ENCODE data around the gene ATL3. TPM values are rescaled to one million over a fixed set of nuclear protein-coding genes. Genes with fewer than 3 reads are reported as not detected.

ATL3 gene
- total RNA-seq (10 to 100 TPM; 40.4 to 43.3 TPM), polyA plus RNA-seq (10 to 100 TPM; 22.2 to 29.3 TPM)

GRCh38 chr11:63671322-63672155 lies at the start of gene ATL3:
Gene ATL3, minus strand, starts transcription at chr11:63671376. Its CDS starts 41 bp downstream, at chr11:63671335.
- DNase-seq: peak; percentile 91 to 94 (median 92)
- Mint-ChIP-seq H3K9me3 (no peaks in the 10 kb centered on the region), H3K4me3 (peak within 1 kb of the TSS; percentile 83 to 91 (median 86)), H3K27me3 (no peaks in the 10 kb centered on the region), H3K36me3 (peaks cover 0 to 11% of the 10 kb centered on the region in 2 donors), H3K27ac (peak within 1 kb of the TSS; percentile 77 to 93 (median 87)), H3K4me1 (peaks cover 20 to 41% (median 26%) of the 10 kb centered on the region in 4 donors)
- Histone ChIP-seq H3K4me3 (ENCODE audit: low read length in 2 of 2) (peak within 1 kb of the TSS; percentile 55 to 91), H3K27me3 (ENCODE audit: insufficient read depth, low read length) (no peaks in the 10 kb centered on the region), H3K36me3 (ENCODE audit: insufficient read depth, low read length) (no peaks in the 10 kb centered on the region), H3K4me1 (ENCODE audit: insufficient read depth, low read length) (peaks cover 43% of the 10 kb centered on the region), H3K9me3 (ENCODE audit: control insufficient read depth in 1 of 2, low read length in 2 of 2) (no peaks in the 10 kb centered on the region), H3K27ac (ENCODE audit: low read depth, low read length) (peak within 1 kb of the TSS; percentile 79)
- intact Hi-C loops (cut with micrococcal nuclease): loop anchor here (1.0 kb wide), 3 partner anchors 10 to 67 kb away; partner anchors contain the start of genes PLAAT3 and RTN3
- ChIA-PET CTCF (ENCODE audit: partially characterized antibody) (interaction anchor here (1.3 to 4.8 kb wide), 7 partner anchors 10 to 96 kb away, joined by 5 to 52 read pairs (median 7); partner anchors contain the start of genes RTN3 and ZFTA), POLR2A (ENCODE audit: partially characterized antibody) (interaction anchor here (0.7 to 4.2 kb wide), 6 partner anchors 10 to 167 kb away, joined by 3 to 44 read pairs (median 4); partner anchors contain the start of genes MARK2, RTN3 and ZFTA)

GRCh38 chr11:63720611-63721010 lies 49.4 kb upstream of the ATL3 start:
- intact Hi-C loops (cut with micrococcal nuclease): no loop called here
- H3K9me3 Mint-ChIP-seq: no peaks in the 10 kb centered on the region
- no peaks in the 10 kb centered on the region for H3K27me3 Mint-ChIP-seq
- ChIA-PET CTCF (ENCODE audit: partially characterized antibody) (no interaction called here), POLR2A (ENCODE audit: partially characterized antibody) (no interaction called here)
- no peak overlapping the region for H3K27ac Mint-ChIP-seq
- Histone ChIP-seq H3K27me3 (ENCODE audit: insufficient read depth, low read length) (no peaks in the 10 kb centered on the region), H3K4me3 (ENCODE audit: low read length in 2 of 2) (no peak overlapping the region), H3K36me3 (ENCODE audit: insufficient read depth, low read length) (peaks cover 5% of the 10 kb centered on the region), H3K4me1 (ENCODE audit: insufficient read depth, low read length) (no peaks in the 10 kb centered on the region), H3K9me3 (ENCODE audit: control insufficient read depth in 1 of 2, low read length in 2 of 2) (no peaks in the 10 kb centered on the region), H3K27ac (ENCODE audit: low read depth, low read length) (no peak overlapping the region)
- H3K4me1 Mint-ChIP-seq: peaks cover 0 to 7% (median 3%) of the 10 kb centered on the region in 4 donors
- DNase-seq: no peak
- no peak overlapping the region for H3K4me3 Mint-ChIP-seq
- H3K36me3 Mint-ChIP-seq: peaks cover 4% of the 10 kb centered on the region in 2 donors

GRCh38 chr11:63719987-63720386 lies 48.8 kb upstream of the ATL3 start:
- no peaks in the 10 kb centered on the region for H3K27me3 ChIP-seq (ENCODE audit: insufficient read depth, low read length)
- ChIA-PET CTCF (ENCODE audit: partially characterized antibody) (interaction anchor here (0.5 kb wide), 1 partner anchor 16 kb away, joined by 3 read pairs; no protein-coding TSS in a partner anchor), POLR2A (ENCODE audit: partially characterized antibody) (no interaction called here)
- H3K27ac ChIP-seq (ENCODE audit: low read depth, low read length): no peak overlapping the region
- DNase-seq: no peak
- intact Hi-C loops (cut with micrococcal nuclease): no loop called here
- no peaks in the 10 kb centered on the region for H3K4me1 ChIP-seq (ENCODE audit: insufficient read depth, low read length)
- Mint-ChIP-seq H3K9me3 (no peaks in the 10 kb centered on the region), H3K36me3 (peaks cover 4% of the 10 kb centered on the region in 2 donors), H3K27ac (peak overlapping the region in 1 of 7 donors; percentile 38), H3K4me1 (peaks cover 0 to 7% (median 3%) of the 10 kb centered on the region in 4 donors), H3K4me3 (no peak overlapping the region), H3K27me3 (no peaks in the 10 kb centered on the region)
- no peaks in the 10 kb centered on the region for H3K9me3 ChIP-seq (ENCODE audit: control insufficient read depth in 1 of 2, low read length in 2 of 2)
- H3K36me3 ChIP-seq (ENCODE audit: insufficient read depth, low read length): peaks cover 5% of the 10 kb centered on the region
- no peak overlapping the region for H3K4me3 ChIP-seq (ENCODE audit: low read length in 2 of 2)

GRCh38 chr11:63719001-63719400 lies 47.8 kb upstream of the ATL3 start:
- Mint-ChIP-seq H3K27ac (no peak overlapping the region), H3K9me3 (no peaks in the 10 kb centered on the region), H3K4me1 (peaks cover 0 to 7% (median 3%) of the 10 kb centered on the region in 4 donors), H3K4me3 (no peak overlapping the region), H3K36me3 (peaks cover 4 to 6% of the 10 kb centered on the region in 2 donors), H3K27me3 (no peaks in the 10 kb centered on the region)
- Histone ChIP-seq H3K9me3 (ENCODE audit: control insufficient read depth in 1 of 2, low read length in 2 of 2) (no peaks in the 10 kb centered on the region), H3K36me3 (ENCODE audit: insufficient read depth, low read length) (peaks cover 5% of the 10 kb centered on the region), H3K27me3 (ENCODE audit: insufficient read depth, low read length) (no peaks in the 10 kb centered on the region), H3K4me3 (ENCODE audit: low read length in 2 of 2) (no peak overlapping the region), H3K4me1 (ENCODE audit: insufficient read depth, low read length) (no peaks in the 10 kb centered on the region), H3K27ac (ENCODE audit: low read depth, low read length) (no peak overlapping the region)
- intact Hi-C loops (cut with micrococcal nuclease): no loop called here
- CTCF ChIA-PET (ENCODE audit: partially characterized antibody): no interaction called here
- POLR2A ChIA-PET (ENCODE audit: partially characterized antibody): no interaction called here
- no peak for DNase-seq

GRCh38 chr11:63716046-63716445 lies 44.9 kb upstream of the ATL3 start:
- ChIA-PET POLR2A (ENCODE audit: partially characterized antibody) (no interaction called here), CTCF (ENCODE audit: partially characterized antibody) (interaction anchor here (1.1 to 1.3 kb wide), 2 partner anchors 10 to 22 kb away, joined by 3 read pairs; no protein-coding TSS in a partner anchor)
- Histone ChIP-seq H3K9me3 (ENCODE audit: control insufficient read depth in 1 of 2, low read length in 2 of 2) (no peaks in the 10 kb centered on the region), H3K27me3 (ENCODE audit: insufficient read depth, low read length) (no peaks in the 10 kb centered on the region), H3K36me3 (ENCODE audit: insufficient read depth, low read length) (peaks cover 5% of the 10 kb centered on the region), H3K27ac (ENCODE audit: low read depth, low read length) (no peak overlapping the region), H3K4me1 (ENCODE audit: insufficient read depth, low read length) (no peaks in the 10 kb centered on the region), H3K4me3 (ENCODE audit: low read length in 2 of 2) (no peak overlapping the region)
- no peaks in the 10 kb centered on the region for H3K27me3 Mint-ChIP-seq
- no peak overlapping the region for H3K27ac Mint-ChIP-seq
- H3K4me3 Mint-ChIP-seq: no peak overlapping the region
- H3K36me3 Mint-ChIP-seq: peaks cover 4 to 6% of the 10 kb centered on the region in 2 donors
- intact Hi-C loops (cut with micrococcal nuclease): no loop called here
- no peak for DNase-seq
- no peaks in the 10 kb centered on the region for H3K9me3 Mint-ChIP-seq
- H3K4me1 Mint-ChIP-seq: peaks cover 0 to 3% (median 0%) of the 10 kb centered on the region in 4 donors

GRCh38 chr11:63713766-63714165 lies 42.6 kb upstream of the ATL3 start:
- no peak overlapping the region for H3K27ac Mint-ChIP-seq
- H3K36me3 Mint-ChIP-seq: peaks cover 3% of the 10 kb centered on the region in 2 donors
- H3K27ac ChIP-seq (ENCODE audit: low read depth, low read length): no peak overlapping the region
- peaks cover under 1% of the 10 kb centered on the region for H3K36me3 ChIP-seq (ENCODE audit: insufficient read depth, low read length)
- H3K9me3 ChIP-seq (ENCODE audit: control insufficient read depth in 1 of 2, low read length in 2 of 2): no peaks in the 10 kb centered on the region
- no peak overlapping the region for H3K4me3 Mint-ChIP-seq
- H3K27me3 Mint-ChIP-seq: no peaks in the 10 kb centered on the region
- ChIA-PET CTCF (ENCODE audit: partially characterized antibody) (interaction anchor here (4.0 kb wide), 1 partner anchor 24 kb away, joined by 12 read pairs; no protein-coding TSS in a partner anchor), POLR2A (ENCODE audit: partially characterized antibody) (no interaction called here)
- no peaks in the 10 kb centered on the region for H3K9me3 Mint-ChIP-seq
- no peak overlapping the region for H3K4me3 ChIP-seq (ENCODE audit: low read length in 2 of 2)
- H3K27me3 ChIP-seq (ENCODE audit: insufficient read depth, low read length): no peaks in the 10 kb centered on the region
- no peaks in the 10 kb centered on the region for H3K4me1 ChIP-seq (ENCODE audit: insufficient read depth, low read length)
- peaks cover 2 to 7% (median 4%) of the 10 kb centered on the region in 4 donors for H3K4me1 Mint-ChIP-seq
- intact Hi-C loops (cut with micrococcal nuclease): no loop called here
- DNase-seq: no peak

- no peak overlapping the region for H3K27ac Mint-ChIP-seq
- H3K36me3 Mint-ChIP-seq: peaks cover 0 to 2% of the 10 kb centered on the region in 2 donors
- H3K4me3 ChIP-seq (ENCODE audit: low read length in 2 of 2): no peak overlapping the region
- DNase-seq: no peak
- intact Hi-C loops (cut with micrococcal nuclease): no loop called here
- no peaks in the 10 kb centered on the region for H3K36me3 ChIP-seq (ENCODE audit: insufficient read depth, low read length)
- H3K4me1 ChIP-seq (ENCODE audit: insufficient read depth, low read length): no peaks in the 10 kb centered on the region
- ChIA-PET POLR2A (ENCODE audit: partially characterized antibody) (no interaction called here), CTCF (ENCODE audit: partially characterized antibody) (interaction anchor here (0.7 to 4.0 kb wide), 2 partner anchors 11 to 26 kb away, joined by 3 to 12 read pairs; no protein-coding TSS in a partner anchor)
- H3K27ac ChIP-seq (ENCODE audit: low read depth, low read length): no peak overlapping the region
- H3K27me3 ChIP-seq (ENCODE audit: insufficient read depth, low read length): no peaks in the 10 kb centered on the region
- H3K4me1 Mint-ChIP-seq: peaks cover 3 to 7% (median 4%) of the 10 kb centered on the region in 4 donors
- H3K9me3 Mint-ChIP-seq: no peaks in the 10 kb centered on the region
- no peak overlapping the region for H3K4me3 Mint-ChIP-seq
- no peaks in the 10 kb centered on the region for H3K27me3 Mint-ChIP-seq
- H3K9me3 ChIP-seq (ENCODE audit: control insufficient read depth in 1 of 2, low read length in 2 of 2): no peaks in the 10 kb centered on the region
Observed at GRCh38 chr11:63711838-63712237, 40.7 kb upstream of the ATL3 start.
